Endothelial cell of umbilical vein (primary cell): ENCODE results near the gene GPR32. TPM values are rescaled to one million over a fixed set of nuclear protein-coding genes. Genes with fewer than 3 reads are reported as not detected.

ENCODE experiments used
- BruUV-seq: library from RNA; stranded (reverse); fragments of 400-500 nt; replicated peaks from 2 replicates; lab custom pipeline; 2021; lab: Mats Ljungman, UMichigan
- CTCF ChIA-PET: fragments of 300-600, 350-600 bp; sonication (Branson Sonifier 250); formaldehyde crosslinking; loops from one replicate; lab custom pipeline; 2021; ENCODE audit warnings: antibody characterized with exemption, inconsistent platforms; lab: Charles Lee
- POLR2A ChIA-PET: fragments of 300-600, 350-600 bp; sonication (Branson Sonifier 250); formaldehyde crosslinking; loops from one replicate; lab custom pipeline; 2021; ENCODE audit warnings: antibody characterized with exemption, inconsistent platforms; lab: Charles Lee
- DNase-seq: peaks from one replicate; pipeline ENCODE4 v3.0.0-alpha.2; 2011; ENCODE audit warnings: low read depth, low spot score
- FAIRE-seq: peaks from 2 replicates; lab custom pipeline; 2011; peaks lifted over from hg19 to GRCh38; lab: Jason Lieb, UNC
- H2AFZ ChIP-seq: 2 replicates; pipeline ENCODE4 v1.6.0; 2012; ENCODE audit warnings: low read depth, low read length, control low read depth, inconsistent platforms
- H3K27ac ChIP-seq: 2 replicates; pipeline ENCODE4 v1.5.1; 2011; ENCODE audit warnings: low read depth, mild to moderate bottlenecking, control low read depth, low read length, moderate library complexity; ENCODE audit not compliant: insufficient read depth
- H3K27me3 ChIP-seq, 2 experiments: 2 replicates each; pipeline versions ENCODE4 v1.6.0 to v1.6.1; 2011; ENCODE audit warnings: low read length in 2 of 2, mixed read lengths in 1 of 2; ENCODE audit not compliant: control insufficient read depth in 2 of 2, insufficient read depth in 2 of 2
- H3K36me3 ChIP-seq, 2 experiments: 2 replicates in 1 of 2; 3 replicates in 1 of 2; pipeline ENCODE4 v1.5.1; 2011; ENCODE audit warnings: low read length in 2 of 2, mild to moderate bottlenecking in 1 of 2, moderate library complexity in 1 of 2; ENCODE audit not compliant: control insufficient read depth in 2 of 2, insufficient read depth in 2 of 2; ENCODE audit errors: extremely low read depth in 1 of 2
- H3K4me1 ChIP-seq: 3 replicates; pipeline ENCODE4 v1.5.1; 2011; ENCODE audit warnings: mild to moderate bottlenecking, low read length; ENCODE audit not compliant: control insufficient read depth, insufficient read depth; ENCODE audit errors: extremely low read depth
- H3K4me2 ChIP-seq: 2 replicates; pipeline ENCODE4 v1.6.1; 2011; ENCODE audit warnings: low read length, control low read depth, mixed read lengths; ENCODE audit not compliant: insufficient read depth
- H3K4me3 ChIP-seq, 3 experiments: fragments of 200-600 bp in 1 of 3; sonication (generic), shearing (Covaris generic) in 1 of 3; replicated peaks in 1 of 3; 2 replicates each; pipeline ENCODE4 v1.5.1; 2011 to 2016; ENCODE audit warnings: control low read depth in 3 of 3, low read length in 3 of 3, mild to moderate bottlenecking in 2 of 3, inconsistent platforms in 1 of 3, low read depth in 1 of 3, moderate library complexity in 1 of 3; ENCODE audit not compliant: insufficient read depth in 1 of 3
- H3K79me2 ChIP-seq: 2 replicates; pipeline ENCODE4 v1.6.0; 2012; ENCODE audit warnings: low read length, inconsistent platforms; ENCODE audit not compliant: control insufficient read depth, insufficient read depth
- H3K9ac ChIP-seq: replicated peaks from 2 replicates; pipeline ENCODE3; 2011; ENCODE audit warnings: low read length, control low read depth; ENCODE audit not compliant: insufficient read depth; ENCODE audit errors: extremely low read depth
- H3K9me1 ChIP-seq: replicated peaks from 3 replicates; pipeline ENCODE4 v1.6.0; 2011; ENCODE audit warnings: mild to moderate bottlenecking, low read length; ENCODE audit not compliant: control insufficient read depth, insufficient read depth; ENCODE audit errors: extremely low read depth
- H3K9me3 ChIP-seq: replicated peaks from 2 replicates; pipeline ENCODE4 v1.5.1; 2012; ENCODE audit warnings: low read length, inconsistent platforms; ENCODE audit not compliant: control insufficient read depth, insufficient read depth
- H4K20me1 ChIP-seq: replicated peaks from 2 replicates; pipeline ENCODE3; 2011; ENCODE audit warnings: mild to moderate bottlenecking, low read length; ENCODE audit not compliant: control insufficient read depth, insufficient read depth; ENCODE audit errors: extremely low read depth
- EZH2 ChIP-seq: IDR thresholded peaks from 2 replicates; pipeline ENCODE4 v1.6.1; 2012; ENCODE audit warnings: borderline replicate concordance, low read depth, mild to moderate bottlenecking, moderate library complexity, low read length, inconsistent platforms; ENCODE audit not compliant: severe bottlenecking
- FOS ChIP-seq: IDR thresholded peaks from 2 replicates; pipeline ENCODE4 v1.6.1; 2011; ENCODE audit warnings: mild to moderate bottlenecking, low read length, moderate library complexity, borderline replicate concordance; ENCODE audit not compliant: insufficient read depth
- GATA2 ChIP-seq: IDR thresholded peaks from 2 replicates; pipeline ENCODE4 v1.7.0; 2011; ENCODE audit warnings: low read depth, mild to moderate bottlenecking, moderate library complexity, mixed read lengths, low read length; ENCODE audit not compliant: insufficient read length, insufficient read depth
- JUN ChIP-seq: IDR thresholded peaks from 2 replicates; pipeline ENCODE4 v1.6.1; 2011; ENCODE audit warnings: borderline replicate concordance, low read depth; ENCODE audit not compliant: insufficient read length, insufficient read depth
- MYC ChIP-seq: IDR thresholded peaks from one replicate; pipeline ENCODE4 v1.6.1; 2011; ENCODE audit warnings: mild to moderate bottlenecking, low read depth, low read length
- POLR2A ChIP-seq: IDR thresholded peaks from 2 replicates; pipeline ENCODE4 v1.6.1; 2012; ENCODE audit warnings: low read depth, mild to moderate bottlenecking, control low read depth, low read length
- POLR2AphosphoS5 ChIP-seq: IDR thresholded peaks from 2 replicates; pipeline ENCODE4 v1.6.1; 2012; ENCODE audit warnings: low read depth, mild to moderate bottlenecking, control low read depth, low read length, moderate library complexity; ENCODE audit not compliant: insufficient read depth
- dilution Hi-C: fragments of 300-500 bp; cut with MboI; formaldehyde crosslinking; loops from one replicate; pipeline ENCODE4 v1.15.0; 2019; ENCODE audit warnings: low sequenced_read_pairs; ENCODE audit not compliant: extremely low pct_ligation_motif_present
- intact Hi-C: fragments of 100-400 bp; cut with micrococcal nuclease; formaldehyde crosslinking; loops from one replicate; pipeline ENCODE4 v1.10.0; 2022
- polyA plus RNA-seq, 4 experiments: library from polyadenylated mRNA; depleted of rRNA in 3 of 4; stranded (reverse) in 3 of 4; unstranded in 1 of 4; fragments of >200 nt; gene quantifications; 2 replicates each; pipeline versions ENCODE4 v1.2.1 to v1.2.3, GENCODE V29; 2011 to 2012; ENCODE audit warnings: missing spikeins in 1 of 4
- total RNA-seq: library from RNA; stranded (reverse); gene quantifications from 2 replicates; pipeline ENCODE4 v1.2.3, GENCODE V29; 2021
- TF ChIP-seq, protein P1 (sequence below), 2 donors: IDR thresholded peaks; 1 replicate in 1 of 2; 2 replicates in 1 of 2; pipeline ENCODE4 v1.5.1; 2011; ENCODE audit warnings: low read length in 2 of 2, mild to moderate bottlenecking in 2 of 2, moderate library complexity in 2 of 2, control low read depth in 1 of 2, inconsistent platforms in 1 of 2, low read depth in 1 of 2; ENCODE audit not compliant: insufficient read depth in 1 of 2; ENCODE audit errors: extremely low read depth in 1 of 2
- TF ChIP-seq, protein P2 (sequence below): IDR thresholded peaks from 2 replicates; pipeline ENCODE4 v1.6.1; 2011; ENCODE audit not compliant: insufficient read depth, insufficient read length

GPR32 gene
- total and polyA plus RNA-seq, 2 donors (not counting 3 experiments of a cell fraction or from before 2014, with no cell fraction given), result not detected

DNA sequence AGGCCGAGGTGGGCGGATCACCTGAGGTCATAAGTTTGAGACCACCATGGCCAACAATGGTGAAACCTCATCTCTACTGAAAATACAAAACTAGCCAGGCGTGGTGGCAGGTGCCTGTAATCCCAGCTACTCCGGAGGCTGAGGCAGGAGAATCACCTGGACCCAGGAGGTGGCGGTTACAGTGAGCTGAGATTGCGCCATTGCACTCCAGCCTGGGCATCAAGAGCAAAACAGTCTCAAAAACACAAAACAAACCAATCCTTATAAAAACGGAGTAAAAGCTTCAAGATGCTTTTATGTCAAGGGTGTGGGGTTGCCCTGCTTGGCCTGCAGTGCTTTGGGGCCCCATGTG lies 27.1 kb downstream of the GPR32 start:
- TF ChIP-seq EZH2, result no peak
- TF ChIP-seq POLR2AphosphoS5, result no peak
- no peak for TF ChIP-seq GATA2
- TF ChIP-seq, protein P1, sequence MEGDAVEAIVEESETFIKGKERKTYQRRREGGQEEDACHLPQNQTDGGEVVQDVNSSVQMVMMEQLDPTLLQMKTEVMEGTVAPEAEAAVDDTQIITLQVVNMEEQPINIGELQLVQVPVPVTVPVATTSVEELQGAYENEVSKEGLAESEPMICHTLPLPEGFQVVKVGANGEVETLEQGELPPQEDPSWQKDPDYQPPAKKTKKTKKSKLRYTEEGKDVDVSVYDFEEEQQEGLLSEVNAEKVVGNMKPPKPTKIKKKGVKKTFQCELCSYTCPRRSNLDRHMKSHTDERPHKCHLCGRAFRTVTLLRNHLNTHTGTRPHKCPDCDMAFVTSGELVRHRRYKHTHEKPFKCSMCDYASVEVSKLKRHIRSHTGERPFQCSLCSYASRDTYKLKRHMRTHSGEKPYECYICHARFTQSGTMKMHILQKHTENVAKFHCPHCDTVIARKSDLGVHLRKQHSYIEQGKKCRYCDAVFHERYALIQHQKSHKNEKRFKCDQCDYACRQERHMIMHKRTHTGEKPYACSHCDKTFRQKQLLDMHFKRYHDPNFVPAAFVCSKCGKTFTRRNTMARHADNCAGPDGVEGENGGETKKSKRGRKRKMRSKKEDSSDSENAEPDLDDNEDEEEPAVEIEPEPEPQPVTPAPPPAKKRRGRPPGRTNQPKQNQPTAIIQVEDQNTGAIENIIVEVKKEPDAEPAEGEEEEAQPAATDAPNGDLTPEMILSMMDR (IDR thresholded peaks at IDR 0.05; ENCODE audit: extremely low read depth in 1 of 2, insufficient read depth in 1 of 2, low read depth in 1 of 2, low read length in 2 of 2), result no peak
- TF ChIP-seq, protein P2, sequence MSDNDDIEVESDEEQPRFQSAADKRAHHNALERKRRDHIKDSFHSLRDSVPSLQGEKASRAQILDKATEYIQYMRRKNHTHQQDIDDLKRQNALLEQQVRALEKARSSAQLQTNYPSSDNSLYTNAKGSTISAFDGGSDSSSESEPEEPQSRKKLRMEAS, result no peak
- TF ChIP-seq MYC, result no peak
- no peak for TF ChIP-seq JUN
- TF ChIP-seq POLR2A, result no peak
- TF ChIP-seq FOS, result no peak
- peaks cover 19 to 22% of the 10 kb centered on the region in 2 experiments for H3K36me3 ChIP-seq
- H3K9ac ChIP-seq, result no peak overlapping the region
- no peak overlapping the region for H3K4me2 ChIP-seq
- intact Hi-C loops, result no loop called here
- no peaks in the 10 kb centered on the region for H3K4me1 ChIP-seq
- no peaks in the 10 kb centered on the region for H4K20me1 ChIP-seq
- no peaks in the 10 kb centered on the region for H3K9me3 ChIP-seq
- no peak overlapping the region for H3K27ac ChIP-seq
- CTCF ChIA-PET, result interaction anchor here (1.9 kb wide), 1 partner anchor 14 kb away, joined by 7 read pairs; no protein-coding TSS in a partner anchor
- FAIRE-seq (no peak), DNase-seq (no peak)
- no peaks in the 10 kb centered on the region for H3K9me1 ChIP-seq
- H3K27me3 ChIP-seq, result no peaks in the 10 kb centered on the region
- no peak overlapping the region for H2AFZ ChIP-seq
- peaks cover 30% of the 10 kb centered on the region for H3K79me2 ChIP-seq
- dilution Hi-C loops, result no loop called here
- H3K4me3 ChIP-seq, result no peak overlapping the region
- POLR2A ChIA-PET, result no interaction called here
- BruUV-seq, result no TSS peak
